Calu3 (cell line): ENCODE measurements around the gene RIMS4. TPM values are rescaled to one million over a fixed set of nuclear protein-coding genes. Genes with fewer than 3 reads are reported as not detected.
A peak's percentile ranks its signal among the peaks of the same experiment; 100 is the strongest.
"Not testable (repeated sequence)": the region's sequence is repeated elsewhere in the genome, so short reads cannot be mapped to it uniquely, and the experiment has no call there.

Experiments used
- BruUV-seq: library from RNA; stranded (reverse); fragments of 400-500 nt; replicated peaks from 2 replicates; lab custom pipeline; 2021; lab: Mats Ljungman, UMichigan
- CTCF ChIA-PET: fragments of 300-600 bp; sonication (Branson Sonifier 250); formaldehyde crosslinking; loops from one replicate; lab custom pipeline; 2022; ENCODE audit warnings: antibody characterized with exemption; lab: Charles Lee
- DNase-seq: peaks from one replicate; pipeline ENCODE4 v3.0.0; 2022
- H3K27ac Mint-ChIP-seq: one replicate; pipeline ENCODE4 v1.8.0; 2022; ENCODE audit warnings: mixed read lengths; ENCODE audit not compliant: unreplicated experiment
- H3K27me3 Mint-ChIP-seq: one replicate; pipeline ENCODE4 v1.8.0; 2022; ENCODE audit warnings: mixed read lengths; ENCODE audit not compliant: unreplicated experiment
- H3K36me3 Mint-ChIP-seq: one replicate; pipeline ENCODE4 v1.8.0; 2022; ENCODE audit warnings: mild to moderate bottlenecking, moderate library complexity, mixed read lengths; ENCODE audit not compliant: insufficient read depth, unreplicated experiment
- H3K4me1 Mint-ChIP-seq: one replicate; pipeline ENCODE4 v1.8.0; 2022; ENCODE audit warnings: mild to moderate bottlenecking, low read depth, mixed read lengths; ENCODE audit not compliant: unreplicated experiment
- H3K4me3 Mint-ChIP-seq: one replicate; pipeline ENCODE4 v1.8.0; 2022; ENCODE audit warnings: mild to moderate bottlenecking, low read depth, moderate library complexity, mixed read lengths; ENCODE audit not compliant: unreplicated experiment
- H3K9me3 Mint-ChIP-seq: one replicate; pipeline ENCODE4 v1.8.0; 2022; ENCODE audit warnings: low read depth, mixed read lengths; ENCODE audit not compliant: unreplicated experiment
- intact Hi-C: fragments of 100-400 bp; cut with micrococcal nuclease; formaldehyde crosslinking; loops from one replicate; pipeline ENCODE4 v1.10.0; 2022; ENCODE audit not compliant: unreplicated experiment
- total RNA-seq: library from RNA; stranded (reverse); gene quantifications from 2 replicates; pipeline ENCODE4 v1.2.3, GENCODE V29; 2022
- TF ChIP-seq, protein P1 (sequence below): fragments of 200-600 bp; IDR thresholded peaks from one replicate; pipeline ENCODE4 v1.8.0; 2022; ENCODE audit warnings: antibody characterized with exemption; ENCODE audit not compliant: unreplicated experiment

The RIMS4 gene
- total RNA-seq, 1 experiment from 2014 or later: 0.40 TPM

DNA sequence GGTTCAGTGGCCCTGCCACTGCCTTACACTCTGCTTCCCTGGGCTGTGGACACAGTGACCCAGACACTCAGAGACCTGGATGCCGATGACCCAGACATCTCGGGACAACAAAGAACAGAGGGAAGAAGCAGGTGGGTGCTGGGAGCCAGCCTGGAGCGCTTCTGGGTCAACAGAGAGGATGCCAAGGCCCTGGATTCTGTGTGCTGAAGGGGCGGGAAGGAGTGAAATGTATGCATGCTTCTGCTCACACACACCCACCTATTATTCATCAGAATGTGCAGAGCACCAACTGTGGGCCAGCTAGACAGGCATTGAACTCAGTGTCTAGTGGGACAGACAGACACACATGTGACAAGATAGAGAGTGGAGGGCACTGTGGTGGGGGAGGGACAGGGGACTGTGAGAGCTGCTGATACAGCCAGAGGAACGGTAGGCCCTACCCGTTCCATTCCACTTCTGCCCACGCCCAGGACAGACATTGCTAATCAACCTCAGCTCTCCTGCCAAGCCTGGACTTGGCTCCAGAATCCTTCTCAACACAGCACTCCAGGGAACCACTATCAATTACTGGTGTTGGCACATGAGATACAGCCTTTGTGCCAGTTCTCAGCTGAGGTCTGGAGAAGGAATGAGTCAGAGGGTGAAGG is 44.5 kb downstream of the RIMS4 start:
- peaks cover 12% of the 10 kb centered on the region for H3K4me1 Mint-ChIP-seq
- CTCF ChIA-PET: interaction anchor here (0.6 to 1.0 kb wide), 2 partner anchors 19 to 127 kb away, joined by 3 read pairs; no protein-coding TSS in a partner anchor

DNA sequence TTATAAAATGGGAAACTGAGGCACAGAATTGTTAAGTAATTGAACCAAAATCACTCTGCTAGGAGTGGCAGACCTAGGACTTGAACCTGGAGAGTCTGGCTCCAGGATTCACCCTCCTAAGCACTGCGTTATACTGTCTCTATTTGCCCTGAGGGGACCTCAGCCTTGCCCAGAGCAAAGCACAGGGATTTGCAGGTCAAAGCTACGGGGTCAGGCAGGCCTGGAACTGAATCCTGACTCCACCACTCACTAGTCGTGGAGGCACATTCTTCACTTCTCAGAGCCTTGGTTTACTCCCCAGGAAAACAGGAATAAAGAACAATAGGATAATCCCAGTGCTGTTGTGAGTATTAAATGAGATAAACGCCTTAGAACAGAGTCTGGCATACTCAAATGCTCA is 45.3 kb downstream of the RIMS4 start:
- H3K27me3 Mint-ChIP-seq: peaks cover 63% of the 10 kb centered on the region
- CTCF ChIA-PET: no interaction called here
- BruUV-seq: no TSS peak
- no peaks in the 10 kb centered on the region for H3K9me3 Mint-ChIP-seq
- intact Hi-C loops: no loop called here
- peaks cover 12% of the 10 kb centered on the region for H3K4me1 Mint-ChIP-seq
- no peaks in the 10 kb centered on the region for H3K36me3 Mint-ChIP-seq
- TF ChIP-seq, protein P1, sequence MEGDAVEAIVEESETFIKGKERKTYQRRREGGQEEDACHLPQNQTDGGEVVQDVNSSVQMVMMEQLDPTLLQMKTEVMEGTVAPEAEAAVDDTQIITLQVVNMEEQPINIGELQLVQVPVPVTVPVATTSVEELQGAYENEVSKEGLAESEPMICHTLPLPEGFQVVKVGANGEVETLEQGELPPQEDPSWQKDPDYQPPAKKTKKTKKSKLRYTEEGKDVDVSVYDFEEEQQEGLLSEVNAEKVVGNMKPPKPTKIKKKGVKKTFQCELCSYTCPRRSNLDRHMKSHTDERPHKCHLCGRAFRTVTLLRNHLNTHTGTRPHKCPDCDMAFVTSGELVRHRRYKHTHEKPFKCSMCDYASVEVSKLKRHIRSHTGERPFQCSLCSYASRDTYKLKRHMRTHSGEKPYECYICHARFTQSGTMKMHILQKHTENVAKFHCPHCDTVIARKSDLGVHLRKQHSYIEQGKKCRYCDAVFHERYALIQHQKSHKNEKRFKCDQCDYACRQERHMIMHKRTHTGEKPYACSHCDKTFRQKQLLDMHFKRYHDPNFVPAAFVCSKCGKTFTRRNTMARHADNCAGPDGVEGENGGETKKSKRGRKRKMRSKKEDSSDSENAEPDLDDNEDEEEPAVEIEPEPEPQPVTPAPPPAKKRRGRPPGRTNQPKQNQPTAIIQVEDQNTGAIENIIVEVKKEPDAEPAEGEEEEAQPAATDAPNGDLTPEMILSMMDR: no peak
- no peak for DNase-seq
- no peak overlapping the region for H3K4me3 Mint-ChIP-seq
- H3K27ac Mint-ChIP-seq: no peak overlapping the region

More for the DNA sequence above, 44.5 kb downstream of the RIMS4 start:
- TF ChIP-seq, protein P1: no peak
- no peak overlapping the region for H3K4me3 Mint-ChIP-seq
- H3K9me3 Mint-ChIP-seq: no peaks in the 10 kb centered on the region
- peak; percentile 41 for DNase-seq
- no TSS peak for BruUV-seq
- H3K27ac Mint-ChIP-seq: no peak overlapping the region
- peaks cover 56% of the 10 kb centered on the region for H3K27me3 Mint-ChIP-seq
- intact Hi-C loops: no loop called here
- H3K36me3 Mint-ChIP-seq: no peaks in the 10 kb centered on the region

DNA sequence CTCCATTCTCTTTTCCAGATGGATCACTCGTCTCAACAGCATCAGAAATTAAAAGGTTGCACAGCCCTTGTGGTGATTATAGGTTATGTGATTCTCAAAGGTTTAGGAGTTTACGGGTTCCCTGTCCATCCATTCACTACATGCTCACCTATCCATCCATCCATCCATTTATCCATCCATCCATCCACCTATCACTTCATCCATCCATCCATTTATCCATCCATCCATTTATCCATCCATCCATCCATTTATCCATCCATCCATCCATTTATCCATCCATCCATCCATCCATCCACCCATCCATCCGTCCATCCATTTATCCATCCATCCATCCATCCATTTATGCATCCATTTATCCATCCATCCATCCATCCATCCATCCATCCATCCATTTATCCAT is 46.5 kb downstream of the RIMS4 start:
- CTCF ChIA-PET, H3K27ac Mint-ChIP-seq, intact Hi-C loops, DNase-seq, BruUV-seq, H3K9me3 Mint-ChIP-seq, H3K4me3 Mint-ChIP-seq, H3K36me3 Mint-ChIP-seq: not testable (repeated sequence)
- peaks cover 12% of the 10 kb centered on the region for H3K4me1 Mint-ChIP-seq
- peaks cover 76% of the 10 kb centered on the region for H3K27me3 Mint-ChIP-seq

DNA sequence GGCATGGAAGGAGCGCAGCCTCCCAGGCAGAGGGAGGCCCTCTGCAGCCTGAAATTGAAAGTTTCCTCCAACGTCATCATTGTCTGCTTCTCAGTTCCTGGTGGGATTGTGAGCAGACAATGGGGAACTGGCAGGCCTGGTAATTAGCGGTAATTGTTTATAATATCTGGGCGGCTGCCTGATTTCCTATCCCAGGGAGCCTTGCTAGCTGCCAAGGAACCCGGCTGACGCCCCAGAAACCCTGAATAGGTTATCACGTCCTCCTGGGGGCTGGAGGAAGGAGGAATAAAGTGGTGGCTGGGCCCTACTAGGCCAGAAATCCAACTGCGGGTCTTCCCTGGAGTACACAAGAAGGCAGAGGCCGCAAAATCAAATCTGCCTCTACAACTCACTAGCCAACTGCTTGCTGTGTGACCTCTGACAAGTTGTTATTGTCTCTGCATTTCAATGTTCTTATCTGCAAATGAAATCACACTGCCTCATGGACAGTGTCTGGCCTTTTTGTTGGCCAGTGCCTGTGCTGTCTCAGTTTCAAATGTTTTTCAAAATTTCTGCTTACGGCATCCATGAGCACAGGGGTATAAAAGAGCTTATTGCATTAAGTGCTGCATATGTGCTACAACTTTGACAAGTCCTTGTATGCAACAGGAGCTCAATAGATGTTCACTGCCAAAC is 47.7 kb downstream of the RIMS4 start:
- intact Hi-C loops: no loop called here
- H3K4me1 Mint-ChIP-seq: peaks cover 12% of the 10 kb centered on the region
- TF ChIP-seq, protein P1: no peak
- no peak overlapping the region for H3K4me3 Mint-ChIP-seq
- DNase-seq: no peak
- no peak overlapping the region for H3K27ac Mint-ChIP-seq
- BruUV-seq: no TSS peak
- CTCF ChIA-PET: no interaction called here
- H3K27me3 Mint-ChIP-seq: peaks cover 87% of the 10 kb centered on the region
- no peaks in the 10 kb centered on the region for H3K36me3 Mint-ChIP-seq
- H3K9me3 Mint-ChIP-seq: no peaks in the 10 kb centered on the region
